Midbrain (tissue), 1 donor: Measurements from ENCODE around the gene INO80C.
"Not testable (repeated sequence)": the region's sequence is repeated elsewhere in the genome, so short reads cannot be mapped to it uniquely, and the experiment has no call there.

ENCODE experiments used
- DNase-seq: peaks from one replicate; lab custom pipeline; 2025; lab: John Stamatoyannopoulos, UW

The INO80C gene

GRCh38 chr18:35487525-35487924 lies 10.2 kb downstream of the INO80C start:
- DNase-seq = not testable (repeated sequence)

DNA sequence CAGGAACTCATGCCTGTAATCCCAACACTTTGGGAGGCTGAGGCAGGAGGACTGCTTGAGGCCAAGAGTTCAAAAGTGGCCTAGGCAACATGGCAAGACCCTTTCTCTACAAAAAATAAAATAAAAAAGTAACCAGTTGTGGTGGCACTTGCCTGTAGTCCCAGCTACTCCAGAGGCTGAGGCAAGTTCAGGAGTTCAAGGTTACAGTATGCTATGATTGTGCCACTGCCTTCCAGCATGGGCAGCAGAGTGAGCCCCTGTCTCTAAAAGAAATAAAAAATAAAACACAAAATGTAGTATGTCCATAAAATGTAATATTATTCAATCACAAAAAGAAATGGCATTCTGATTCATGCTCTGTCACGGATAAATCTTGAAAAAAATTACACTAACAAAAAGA lies 11.9 kb downstream of the INO80C start:
- no peak for DNase-seq

- no peak for DNase-seq
Measured at GRCh38 chr18:35484034-35484433, 13.7 kb downstream of the INO80C start.

DNA sequence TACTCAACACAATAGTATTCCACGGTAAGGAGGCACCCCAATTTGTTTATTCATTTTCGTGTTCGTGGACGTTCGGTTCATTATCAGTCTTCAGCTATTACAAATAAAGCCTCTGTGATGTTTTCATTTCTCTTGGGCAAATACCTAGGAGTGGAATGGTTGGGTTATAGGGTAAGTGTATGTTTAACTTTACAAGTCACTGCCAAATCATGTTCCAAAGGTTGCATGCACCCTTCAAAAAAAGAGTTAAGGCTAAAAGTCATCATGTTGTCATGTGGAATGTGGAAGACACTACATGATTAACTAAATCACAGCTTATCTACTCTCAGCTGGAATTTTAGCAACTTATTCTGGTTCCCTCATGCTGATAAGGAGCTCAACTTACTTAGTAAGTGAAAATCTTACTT lies 15.8 kb downstream of the INO80C start:
- DNase-seq = no peak

DNA sequence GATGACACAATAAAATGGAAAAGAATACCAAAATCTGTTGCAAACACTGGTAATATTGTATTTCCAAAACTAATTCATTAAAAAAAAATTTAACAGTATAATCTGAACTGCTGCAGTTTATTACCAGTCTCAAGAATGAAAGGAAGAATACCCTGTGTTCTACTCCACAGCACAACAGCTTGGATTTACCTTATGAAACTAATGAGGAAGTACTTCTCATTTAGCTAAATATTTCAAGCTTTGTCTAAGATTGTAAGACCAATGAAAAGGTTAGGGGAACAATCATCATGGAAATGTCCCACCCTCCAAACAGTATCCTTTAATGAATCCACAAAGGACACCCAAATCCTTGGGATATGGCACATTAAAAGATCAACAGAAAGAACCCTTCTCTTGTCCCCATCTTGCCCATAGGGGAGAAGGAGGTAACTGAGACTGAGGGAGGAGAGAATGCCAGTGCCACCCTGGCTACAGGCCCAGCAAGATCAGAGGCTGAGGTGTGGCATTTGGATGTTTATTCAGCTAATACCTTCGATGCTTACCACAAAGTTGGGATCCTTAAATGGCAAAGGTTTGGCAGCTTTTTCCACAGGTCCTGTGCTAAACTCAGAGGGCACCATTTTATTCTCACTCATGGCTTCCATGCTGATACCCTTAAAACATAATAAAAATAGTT lies 17.7 kb downstream of the INO80C start:
- no peak for DNase-seq

- peak; percentile 27 for DNase-seq
Measured at GRCh38 chr18:35478520-35479435, 19.0 kb downstream of the INO80C start.

- no peak for DNase-seq
Measured at GRCh38 chr18:35477974-35478373, 19.8 kb downstream of the INO80C start.

DNA sequence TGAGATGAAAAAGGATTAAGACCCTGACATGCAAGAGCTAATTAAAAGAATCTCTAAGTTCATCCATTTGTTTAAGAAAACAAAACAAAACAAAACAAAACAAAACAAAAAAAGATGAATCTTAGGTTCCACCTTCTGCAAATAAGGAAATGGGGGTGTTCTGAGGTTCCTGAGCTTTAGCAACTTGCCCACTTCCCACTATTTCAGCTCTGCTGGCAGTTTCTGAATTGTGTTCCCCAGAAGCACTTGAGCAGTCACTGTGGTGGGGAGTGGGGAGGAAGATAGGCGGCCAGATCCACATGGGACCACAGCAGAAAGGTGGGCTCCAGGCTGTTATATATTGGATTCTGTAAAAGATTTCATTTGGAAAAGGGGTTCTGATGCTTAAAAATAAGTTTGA lies 20.3 kb downstream of the INO80C start:
- no peak for DNase-seq

- no peak for DNase-seq
Measured at GRCh38 chr18:35474884-35475283, 22.9 kb downstream of the INO80C start.

GRCh38 chr18:35473562-35473961 lies 24.2 kb downstream of the INO80C start:
- DNase-seq = no peak

GRCh38 chr18:35470435-35470834 lies 27.3 kb downstream of the INO80C start:
- peak; percentile 15 for DNase-seq

GRCh38 chr18:35469725-35470124 lies 28.0 kb downstream of the INO80C start:
- DNase-seq = no peak

GRCh38 chr18:35468711-35469110 lies 29.0 kb downstream of the INO80C start:
- no peak for DNase-seq

DNA sequence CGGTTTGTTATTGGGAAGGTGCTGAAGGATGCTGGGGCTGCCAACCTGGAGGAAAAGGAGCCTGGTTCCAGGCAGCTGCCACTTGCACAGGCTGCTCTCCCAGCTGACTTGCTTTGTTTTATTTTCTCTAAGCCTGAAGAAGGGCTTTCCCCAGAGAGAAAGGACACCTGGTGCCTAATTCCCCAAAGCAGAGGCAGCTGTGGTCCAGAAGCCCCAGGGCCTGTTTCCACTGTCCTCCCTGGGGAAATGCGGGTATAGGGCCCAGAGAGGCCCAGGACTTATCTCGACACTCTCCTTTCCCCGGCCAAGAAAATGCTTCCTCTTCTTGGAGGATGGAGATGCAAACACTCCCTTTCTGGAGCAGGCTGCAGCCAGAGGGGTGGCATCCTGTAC lies 30.1 kb downstream of the INO80C start:
- no peak for DNase-seq

GRCh38 chr18:35466815-35467623 lies 30.7 kb downstream of the INO80C start:
- DNase-seq = no peak

GRCh38 chr18:35466334-35466733 lies 31.4 kb downstream of the INO80C start:
- no peak for DNase-seq

DNA sequence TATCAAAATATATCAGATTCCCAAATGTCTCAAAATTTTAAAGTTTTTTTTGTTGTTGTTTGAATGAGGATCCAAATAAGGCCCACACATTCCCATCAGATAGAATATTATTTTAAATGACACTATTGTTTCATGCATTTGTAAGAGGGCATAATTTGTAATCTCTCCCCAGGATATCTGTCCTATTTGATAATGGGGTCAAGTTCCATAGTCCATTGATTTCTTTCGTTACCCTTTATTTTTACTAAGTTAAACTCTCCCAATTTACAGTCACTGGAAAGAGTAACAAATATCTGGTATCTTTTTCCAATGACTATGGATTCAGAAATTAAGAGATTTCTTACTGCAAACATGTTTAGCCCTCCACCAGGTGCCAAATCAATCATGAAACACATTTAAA lies 32.4 kb downstream of the INO80C start:
- DNase-seq = no peak

DNA sequence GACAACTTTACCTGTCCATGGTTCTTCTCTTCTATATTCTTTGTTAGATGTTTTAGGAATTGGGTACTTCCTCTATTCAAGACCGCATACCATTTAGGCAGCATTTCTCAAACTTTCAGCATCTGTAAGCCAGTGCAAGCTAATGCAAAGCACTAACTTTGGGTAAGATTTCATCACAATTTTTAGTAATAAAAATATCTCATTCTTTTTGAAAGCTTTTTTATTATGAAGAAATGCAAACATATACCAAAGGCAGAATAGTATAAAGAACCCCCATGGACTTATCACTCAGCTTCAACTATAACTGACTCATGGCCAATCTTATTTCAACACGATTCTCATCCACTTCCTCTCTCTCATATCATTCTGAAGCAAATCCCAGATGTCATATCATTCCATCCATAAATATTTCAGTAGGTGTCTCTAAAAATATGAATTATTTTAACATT lies 32.9 kb downstream of the INO80C start:
- DNase-seq = no peak

DNA sequence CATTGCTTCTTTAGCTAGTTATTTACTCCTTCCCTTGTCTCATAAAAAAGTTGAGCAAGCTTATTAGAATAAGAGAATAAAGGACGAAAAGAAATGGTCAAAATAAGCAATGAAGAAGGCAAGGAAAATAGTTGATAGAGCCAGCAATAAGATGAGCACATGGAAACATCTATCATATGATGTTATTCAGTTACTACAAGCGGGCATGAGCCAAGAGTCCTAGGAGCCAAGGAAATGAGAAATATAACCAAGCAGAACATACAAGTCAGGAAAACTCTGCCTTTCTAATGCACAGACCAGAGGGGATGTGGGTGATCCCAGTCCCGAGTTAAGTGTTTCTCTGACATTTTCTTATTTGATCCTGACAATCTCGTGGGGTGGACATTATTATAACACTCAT lies 33.9 kb downstream of the INO80C start:
- no peak for DNase-seq

DNA sequence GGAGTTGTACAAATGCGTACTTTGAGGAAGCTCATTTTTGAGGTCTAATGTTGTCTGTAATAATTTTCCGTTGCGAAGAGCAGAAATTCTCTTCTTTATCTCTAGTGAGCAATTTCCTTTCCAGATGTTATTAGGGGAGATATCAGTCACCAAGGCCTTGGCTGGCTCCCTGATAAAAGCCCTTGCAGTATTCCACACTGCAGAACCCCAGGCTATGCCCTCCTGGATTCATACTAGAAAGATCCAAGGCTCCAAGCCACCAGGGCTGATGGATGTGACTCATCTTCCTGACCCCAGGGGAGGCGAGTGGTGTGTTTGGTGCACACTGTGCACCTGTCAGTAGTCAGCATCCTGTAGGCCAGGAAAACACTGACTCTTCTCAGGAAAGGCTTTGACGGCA lies 34.7 kb downstream of the INO80C start:
- no peak for DNase-seq

- DNase-seq = no peak
Measured at GRCh38 chr18:35460736-35461161, 37.0 kb downstream of the INO80C start.

- no peak for DNase-seq
Measured at GRCh38 chr18:35459997-35460396, 37.8 kb downstream of the INO80C start.
